Endothelial cell of umbilical vein (primary cell): ENCODE results near the gene OR10J1.

ENCODE experiments used
- CTCF ChIP-seq, 2 donors: IDR thresholded peaks; 1 replicate in 1 of 2; 2 replicates in 1 of 2; pipeline ENCODE4 v1.5.1; 2011; ENCODE audit warnings: low read length in 2 of 2, mild to moderate bottlenecking in 2 of 2, moderate library complexity in 2 of 2, control low read depth in 1 of 2, inconsistent platforms in 1 of 2, low read depth in 1 of 2; ENCODE audit not compliant: insufficient read depth in 1 of 2; ENCODE audit errors: extremely low read depth in 1 of 2
- EZH2 ChIP-seq: IDR thresholded peaks from 2 replicates; pipeline ENCODE4 v1.6.1; 2012; ENCODE audit warnings: borderline replicate concordance, low read depth, mild to moderate bottlenecking, moderate library complexity, low read length, inconsistent platforms; ENCODE audit not compliant: severe bottlenecking
- FOS ChIP-seq: IDR thresholded peaks from 2 replicates; pipeline ENCODE4 v1.6.1; 2011; ENCODE audit warnings: mild to moderate bottlenecking, low read length, moderate library complexity, borderline replicate concordance; ENCODE audit not compliant: insufficient read depth
- GATA2 ChIP-seq: IDR thresholded peaks from 2 replicates; pipeline ENCODE4 v1.7.0; 2011; ENCODE audit warnings: low read depth, mild to moderate bottlenecking, moderate library complexity, mixed read lengths, low read length; ENCODE audit not compliant: insufficient read length, insufficient read depth
- JUN ChIP-seq: IDR thresholded peaks from 2 replicates; pipeline ENCODE4 v1.6.1; 2011; ENCODE audit warnings: borderline replicate concordance, low read depth; ENCODE audit not compliant: insufficient read length, insufficient read depth
- MYC ChIP-seq: IDR thresholded peaks from one replicate; pipeline ENCODE4 v1.6.1; 2011; ENCODE audit warnings: mild to moderate bottlenecking, low read depth, low read length
- POLR2A ChIP-seq: IDR thresholded peaks from 2 replicates; pipeline ENCODE4 v1.6.1; 2012; ENCODE audit warnings: low read depth, mild to moderate bottlenecking, control low read depth, low read length
- POLR2AphosphoS5 ChIP-seq: IDR thresholded peaks from 2 replicates; pipeline ENCODE4 v1.6.1; 2012; ENCODE audit warnings: low read depth, mild to moderate bottlenecking, control low read depth, low read length, moderate library complexity; ENCODE audit not compliant: insufficient read depth
- TF ChIP-seq, protein P1 (sequence below): IDR thresholded peaks from 2 replicates; pipeline ENCODE4 v1.6.1; 2011; ENCODE audit not compliant: insufficient read depth, insufficient read length

GRCh38 chr1:159428536-159428935 lies 11.0 kb upstream of the OR10J1 start:
- TF ChIP-seq CTCF (IDR thresholded peaks at IDR 0.05; ENCODE audit: extremely low read depth in 1 of 2, insufficient read depth in 1 of 2, low read depth in 1 of 2, low read length in 2 of 2): no peak
- no peak for TF ChIP-seq EZH2
- no peak for TF ChIP-seq FOS
- TF ChIP-seq POLR2A: no peak
- TF ChIP-seq POLR2AphosphoS5: no peak
- TF ChIP-seq, protein P1, sequence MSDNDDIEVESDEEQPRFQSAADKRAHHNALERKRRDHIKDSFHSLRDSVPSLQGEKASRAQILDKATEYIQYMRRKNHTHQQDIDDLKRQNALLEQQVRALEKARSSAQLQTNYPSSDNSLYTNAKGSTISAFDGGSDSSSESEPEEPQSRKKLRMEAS: no peak
- no peak for TF ChIP-seq JUN
- no peak for TF ChIP-seq MYC
- no peak for TF ChIP-seq GATA2
